ENCODE measurements around the gene RPL22.
A peak's percentile ranks its signal among the peaks of the same experiment; 100 is the strongest.

Gene RPL22

GRCh38 chr1:6246497-6247467 is 47.4 kb upstream of the RPL22 start (continued):
- TF ChIP-seq, protein P1, sequence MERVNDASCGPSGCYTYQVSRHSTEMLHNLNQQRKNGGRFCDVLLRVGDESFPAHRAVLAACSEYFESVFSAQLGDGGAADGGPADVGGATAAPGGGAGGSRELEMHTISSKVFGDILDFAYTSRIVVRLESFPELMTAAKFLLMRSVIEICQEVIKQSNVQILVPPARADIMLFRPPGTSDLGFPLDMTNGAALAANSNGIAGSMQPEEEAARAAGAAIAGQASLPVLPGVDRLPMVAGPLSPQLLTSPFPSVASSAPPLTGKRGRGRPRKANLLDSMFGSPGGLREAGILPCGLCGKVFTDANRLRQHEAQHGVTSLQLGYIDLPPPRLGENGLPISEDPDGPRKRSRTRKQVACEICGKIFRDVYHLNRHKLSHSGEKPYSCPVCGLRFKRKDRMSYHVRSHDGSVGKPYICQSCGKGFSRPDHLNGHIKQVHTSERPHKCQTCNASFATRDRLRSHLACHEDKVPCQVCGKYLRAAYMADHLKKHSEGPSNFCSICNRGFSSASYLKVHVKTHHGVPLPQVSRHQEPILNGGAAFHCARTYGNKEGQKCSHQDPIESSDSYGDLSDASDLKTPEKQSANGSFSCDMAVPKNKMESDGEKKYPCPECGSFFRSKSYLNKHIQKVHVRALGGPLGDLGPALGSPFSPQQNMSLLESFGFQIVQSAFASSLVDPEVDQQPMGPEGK (CRISPR knock-in tag; IDR thresholded peaks at IDR 0.05; ENCODE audit: borderline replicate concordance), result no peak
- TF ChIP-seq OSR1 (CRISPR knock-in tag; IDR thresholded peaks at IDR 0.05) (no peak), TCF4 (CRISPR knock-in tag; IDR thresholded peaks at IDR 0.05; ENCODE audit: borderline replicate concordance) (no peak), PPARA (CRISPR knock-in tag; IDR thresholded peaks at IDR 0.05; ENCODE audit: borderline replicate concordance) (no peak)

GRCh38 chr1:6245869-6246496 is 46.6 kb upstream of the RPL22 start:
- TF ChIP-seq, protein P2, sequence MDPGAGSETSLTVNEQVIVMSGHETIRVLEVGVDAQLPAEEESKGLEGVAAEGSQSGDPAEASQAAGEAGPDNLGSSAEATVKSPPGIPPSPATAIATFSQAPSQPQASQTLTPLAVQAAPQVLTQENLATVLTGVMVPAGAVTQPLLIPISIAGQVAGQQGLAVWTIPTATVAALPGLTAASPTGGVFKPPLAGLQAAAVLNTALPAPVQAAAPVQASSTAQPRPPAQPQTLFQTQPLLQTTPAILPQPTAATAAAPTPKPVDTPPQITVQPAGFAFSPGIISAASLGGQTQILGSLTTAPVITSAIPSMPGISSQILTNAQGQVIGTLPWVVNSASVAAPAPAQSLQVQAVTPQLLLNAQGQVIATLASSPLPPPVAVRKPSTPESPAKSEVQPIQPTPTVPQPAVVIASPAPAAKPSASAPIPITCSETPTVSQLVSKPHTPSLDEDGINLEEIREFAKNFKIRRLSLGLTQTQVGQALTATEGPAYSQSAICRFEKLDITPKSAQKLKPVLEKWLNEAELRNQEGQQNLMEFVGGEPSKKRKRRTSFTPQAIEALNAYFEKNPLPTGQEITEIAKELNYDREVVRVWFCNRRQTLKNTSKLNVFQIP (CRISPR knock-in tag; IDR thresholded peaks at IDR 0.05; ENCODE audit: borderline replicate concordance, low read depth), result no peak
- TF ChIP-seq, protein P3, sequence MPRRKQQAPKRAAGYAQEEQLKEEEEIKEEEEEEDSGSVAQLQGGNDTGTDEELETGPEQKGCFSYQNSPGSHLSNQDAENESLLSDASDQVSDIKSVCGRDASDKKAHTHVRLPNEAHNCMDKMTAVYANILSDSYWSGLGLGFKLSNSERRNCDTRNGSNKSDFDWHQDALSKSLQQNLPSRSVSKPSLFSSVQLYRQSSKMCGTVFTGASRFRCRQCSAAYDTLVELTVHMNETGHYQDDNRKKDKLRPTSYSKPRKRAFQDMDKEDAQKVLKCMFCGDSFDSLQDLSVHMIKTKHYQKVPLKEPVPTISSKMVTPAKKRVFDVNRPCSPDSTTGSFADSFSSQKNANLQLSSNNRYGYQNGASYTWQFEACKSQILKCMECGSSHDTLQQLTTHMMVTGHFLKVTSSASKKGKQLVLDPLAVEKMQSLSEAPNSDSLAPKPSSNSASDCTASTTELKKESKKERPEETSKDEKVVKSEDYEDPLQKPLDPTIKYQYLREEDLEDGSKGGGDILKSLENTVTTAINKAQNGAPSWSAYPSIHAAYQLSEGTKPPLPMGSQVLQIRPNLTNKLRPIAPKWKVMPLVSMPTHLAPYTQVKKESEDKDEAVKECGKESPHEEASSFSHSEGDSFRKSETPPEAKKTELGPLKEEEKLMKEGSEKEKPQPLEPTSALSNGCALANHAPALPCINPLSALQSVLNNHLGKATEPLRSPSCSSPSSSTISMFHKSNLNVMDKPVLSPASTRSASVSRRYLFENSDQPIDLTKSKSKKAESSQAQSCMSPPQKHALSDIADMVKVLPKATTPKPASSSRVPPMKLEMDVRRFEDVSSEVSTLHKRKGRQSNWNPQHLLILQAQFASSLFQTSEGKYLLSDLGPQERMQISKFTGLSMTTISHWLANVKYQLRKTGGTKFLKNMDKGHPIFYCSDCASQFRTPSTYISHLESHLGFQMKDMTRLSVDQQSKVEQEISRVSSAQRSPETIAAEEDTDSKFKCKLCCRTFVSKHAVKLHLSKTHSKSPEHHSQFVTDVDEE (CRISPR knock-in tag; IDR thresholded peaks at IDR 0.05), result no peak
- TF ChIP-seq TCF4 (CRISPR knock-in tag; IDR thresholded peaks at IDR 0.05; ENCODE audit: borderline replicate concordance) (no peak), PPARA (CRISPR knock-in tag; IDR thresholded peaks at IDR 0.05; ENCODE audit: borderline replicate concordance) (no peak)
- ATAC-seq, result peak; percentile 55

DNA sequence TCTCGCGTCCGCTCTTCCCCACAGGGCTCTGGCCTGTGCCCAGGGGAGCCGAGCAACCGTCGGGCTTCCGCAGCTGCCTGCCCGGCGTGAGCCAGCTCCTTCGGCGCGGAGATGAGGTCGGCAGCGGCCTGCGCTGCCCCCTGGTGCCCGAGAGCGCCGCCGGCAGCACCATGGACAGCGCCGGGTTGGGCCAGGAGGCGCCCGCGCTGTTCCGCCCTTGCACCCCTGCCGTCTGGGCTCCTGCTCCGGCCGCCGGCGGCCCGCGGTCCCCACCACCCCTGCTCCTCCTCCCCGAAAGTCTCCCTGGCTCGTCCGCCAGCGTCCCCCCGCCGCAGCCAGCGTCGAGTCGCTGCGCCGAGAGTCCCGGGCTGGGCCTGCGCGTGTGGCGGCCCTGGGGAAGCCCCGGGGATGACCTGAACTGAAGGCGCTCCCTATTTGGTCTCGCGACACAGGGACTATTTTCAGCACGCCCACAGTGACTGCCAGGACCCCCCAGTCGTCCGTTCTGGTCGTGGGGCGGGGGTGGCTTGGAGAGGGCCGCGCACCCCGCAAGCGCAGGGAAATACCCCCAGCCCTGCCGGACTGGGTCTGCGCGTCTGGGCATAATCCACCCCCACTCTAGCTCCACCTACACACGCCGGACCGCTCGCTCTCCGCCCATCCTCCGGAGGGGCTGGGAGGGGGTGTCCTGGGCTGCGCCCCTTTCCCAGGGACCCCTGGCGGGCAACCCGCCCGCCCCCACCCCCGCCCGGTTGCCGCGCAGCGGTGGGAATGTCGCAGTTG is 45.9 kb upstream of the RPL22 start:
- TF ChIP-seq PPARA (CRISPR knock-in tag; IDR thresholded peaks at IDR 0.05; ENCODE audit: borderline replicate concordance) (0 out of 2 replicates have a peak, but pooled peaks have one; percentile 33), CSDC2 (CRISPR knock-in tag; IDR thresholded peaks at IDR 0.05) (peak; percentile 84; the same call in 1 of the 2 replicates), ZC3H10 (CRISPR knock-in tag; IDR thresholded peaks at IDR 0.05) (0 out of 2 replicates have a peak, but pooled peaks have one; percentile 30), SNAI2 (CRISPR knock-in tag; IDR thresholded peaks at IDR 0.05) (peak; percentile 69; the same call in 1 of the 2 replicates), ZNF565 (CRISPR knock-in tag; conservative IDR thresholded peaks at IDR 0.05; ENCODE audit: low read depth) (0 out of 2 replicates have a peak, but pooled peaks have one; percentile 60), ZFP3 (CRISPR knock-in tag; IDR thresholded peaks at IDR 0.05) (peak; percentile 77; the same call in 1 of the 2 replicates)
- TF ChIP-seq, protein P3 (CRISPR knock-in tag; IDR thresholded peaks at IDR 0.05), result no peak
- TF ChIP-seq, protein P2 (CRISPR knock-in tag; IDR thresholded peaks at IDR 0.05; ENCODE audit: borderline replicate concordance, low read depth), result no peak
- TF ChIP-seq, protein P1 (CRISPR knock-in tag; IDR thresholded peaks at IDR 0.05; ENCODE audit: borderline replicate concordance), result no peak
- ATAC-seq, result peak; percentile 87
